GM19240 (cell line): ENCODE data around the gene NLGN4X.

Experiments
- DNase-seq: peaks from one replicate; pipeline ENCODE4 v3.0.0; 2011; ENCODE audit warnings: low spot score; ENCODE audit not compliant: insufficient read length

Gene NLGN4X

DNA sequence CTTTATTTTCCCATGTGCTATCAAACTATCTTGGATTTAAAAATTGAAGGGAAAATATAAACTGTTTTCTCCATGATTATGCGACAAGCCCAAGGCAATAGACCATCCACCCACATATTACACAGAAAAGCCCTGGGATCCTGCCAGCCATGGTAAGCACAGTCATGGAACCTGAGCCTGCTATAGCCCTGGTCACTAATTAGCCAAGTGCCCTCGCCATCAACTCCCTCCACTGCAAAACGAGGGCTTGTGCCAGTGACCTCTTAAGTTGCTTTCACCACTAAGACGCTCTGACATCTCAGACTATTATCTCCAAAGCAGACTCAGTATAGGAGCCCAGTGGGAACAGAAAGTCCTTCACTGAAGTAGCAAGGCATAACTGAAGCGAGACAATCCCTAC lies 69.2 kb downstream of the NLGN4X start:
- no peak for DNase-seq

DNA sequence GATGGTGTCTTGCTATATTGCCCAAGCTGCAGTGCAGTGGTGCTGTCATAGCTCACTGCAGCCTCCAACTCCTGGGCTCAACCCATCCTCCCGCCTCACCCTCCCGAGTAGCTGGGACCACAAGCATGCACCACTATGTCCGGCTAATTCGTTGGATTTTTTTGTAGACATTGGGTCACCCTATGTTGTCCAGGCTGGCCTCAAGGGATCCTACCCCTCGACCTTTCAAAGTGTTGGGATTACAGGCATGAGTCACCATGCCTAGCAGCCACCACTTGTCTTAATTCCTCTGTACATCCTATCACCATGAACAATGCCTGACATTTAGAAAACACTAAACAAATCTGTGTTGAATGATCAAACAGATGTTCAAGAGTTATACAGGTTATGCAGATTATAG lies 76.7 kb downstream of the NLGN4X start:
- no peak for DNase-seq

DNA sequence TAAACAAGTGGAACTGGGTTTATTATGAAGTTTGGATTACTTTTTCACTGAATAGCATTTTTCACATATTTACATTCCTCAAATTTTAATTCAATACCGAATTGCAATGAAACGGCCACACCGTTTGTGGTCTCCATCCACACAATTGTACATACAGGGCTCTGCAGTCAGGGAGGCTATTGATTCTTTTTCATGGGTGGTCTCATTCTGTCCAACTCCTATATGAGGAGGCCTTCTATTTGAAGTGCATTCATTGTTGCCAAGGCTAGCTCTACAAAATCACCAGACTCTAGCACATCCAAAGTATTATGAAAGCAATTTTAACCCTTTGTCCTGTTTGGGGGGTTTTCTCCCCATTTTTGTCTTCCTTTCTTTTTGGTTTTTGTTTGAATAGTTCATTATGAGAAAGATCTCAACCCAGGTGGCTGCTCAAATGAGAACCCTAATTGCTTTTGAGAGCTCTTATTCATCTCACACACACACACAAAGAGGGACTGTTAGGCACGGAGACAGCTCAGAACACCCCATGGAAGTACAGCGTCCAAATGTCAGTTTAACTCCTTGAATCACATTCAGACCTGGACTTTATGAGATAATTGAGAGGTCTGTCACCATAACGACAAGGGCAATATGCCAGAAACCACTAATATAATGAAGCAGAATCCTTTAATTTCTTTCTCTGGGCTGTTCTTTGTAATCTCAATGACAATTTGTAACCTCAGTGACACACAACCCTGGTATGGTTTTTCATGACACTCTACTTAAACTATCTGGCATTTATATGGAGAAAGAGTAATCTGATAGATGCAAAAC lies 79.4 kb downstream of the NLGN4X start:
- no peak for DNase-seq

DNA sequence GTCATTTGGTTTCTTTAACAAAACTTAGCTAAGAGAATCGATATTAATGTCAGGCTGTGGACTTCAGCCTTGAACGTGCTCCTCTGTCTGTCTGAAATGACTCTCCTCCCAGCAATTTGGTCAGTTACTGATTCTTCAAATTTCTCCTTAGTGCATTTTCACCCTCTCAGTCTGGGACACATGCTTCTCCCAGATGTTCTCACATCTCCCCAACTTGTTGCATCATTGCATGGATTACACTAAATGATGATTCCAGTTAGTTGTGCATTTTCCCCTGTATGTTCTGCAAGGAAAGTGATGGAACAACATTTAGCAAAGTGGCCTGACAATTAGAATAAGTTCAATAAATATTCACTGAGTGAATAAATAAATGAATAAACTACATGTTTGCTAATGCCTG lies 94.4 kb downstream of the NLGN4X start:
- DNase-seq = no peak

DNA sequence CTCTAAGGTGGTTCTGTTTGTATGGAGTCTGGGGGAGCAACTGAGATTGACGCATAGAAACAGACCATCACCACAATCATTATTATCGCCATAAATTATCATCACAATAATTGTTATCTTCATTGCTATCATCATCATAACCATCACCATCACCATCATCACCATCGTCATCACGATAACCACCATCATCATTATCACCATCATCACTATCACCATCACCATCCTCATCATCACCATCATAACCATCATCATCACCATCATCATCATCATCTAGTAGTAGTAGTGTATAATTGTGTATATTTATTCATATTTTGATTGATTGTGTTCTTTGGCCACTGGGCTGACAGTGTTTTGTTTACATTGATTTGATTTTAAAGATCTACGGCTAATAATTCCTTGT lies 95.7 kb downstream of the NLGN4X start:
- DNase-seq = no peak

DNA sequence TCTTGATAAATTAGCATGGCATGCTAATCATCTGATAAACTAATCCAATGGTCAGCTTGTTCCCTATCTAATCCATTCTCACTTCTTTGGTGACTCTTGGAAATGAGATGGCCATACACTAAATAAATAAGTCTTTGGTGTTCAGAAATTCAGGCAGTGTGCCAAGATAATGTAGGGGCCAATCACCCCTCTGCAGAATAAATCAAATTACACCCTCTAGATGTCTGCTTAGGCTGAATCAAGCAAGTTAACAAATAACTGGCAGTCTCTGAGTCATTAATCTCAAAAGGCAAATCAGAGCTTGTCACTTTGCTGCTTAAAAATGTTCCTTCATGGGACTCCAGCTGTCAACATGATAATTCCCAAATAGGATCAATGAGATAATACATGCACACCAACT lies 97.4 kb downstream of the NLGN4X start:
- no peak for DNase-seq

DNA sequence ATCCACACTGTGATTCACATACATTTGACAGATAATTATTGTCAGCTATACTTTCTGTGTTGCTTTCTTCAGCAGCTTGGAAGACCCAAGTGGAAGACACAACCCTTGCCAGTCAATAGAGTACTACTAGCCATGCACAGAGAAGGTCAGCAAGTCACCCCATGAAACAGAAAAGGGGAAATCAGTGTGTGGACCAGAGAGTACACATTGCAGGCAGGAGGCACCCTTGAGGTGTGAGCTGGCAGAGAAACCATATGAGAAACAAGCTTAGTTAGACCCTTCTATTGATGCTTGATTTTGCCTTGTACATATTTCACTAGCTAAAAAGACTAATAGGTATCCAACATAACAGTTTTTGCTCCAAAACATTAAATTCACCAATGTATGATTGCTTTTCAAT lies 99.5 kb downstream of the NLGN4X start:
- DNase-seq = no peak

DNA sequence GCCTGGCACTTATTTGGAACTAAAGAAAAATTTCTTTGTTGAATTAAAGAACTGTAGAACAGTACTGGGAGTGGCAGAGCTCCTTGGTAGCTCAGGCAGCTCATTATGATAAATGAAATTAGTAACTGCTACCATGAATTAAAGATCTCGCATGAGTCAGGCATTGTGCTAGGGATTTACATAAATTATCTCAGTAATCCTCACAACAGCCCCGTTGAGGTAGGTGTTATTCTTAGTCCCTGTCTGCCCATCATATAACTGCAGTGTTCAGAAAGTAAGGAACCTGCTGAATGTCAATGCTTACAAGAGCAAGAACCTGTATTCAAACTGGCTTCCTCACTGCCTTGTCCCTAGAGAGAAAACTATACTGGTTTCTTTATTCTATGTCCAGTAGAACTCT lies 108.3 kb downstream of the NLGN4X start:
- no peak for DNase-seq

DNA sequence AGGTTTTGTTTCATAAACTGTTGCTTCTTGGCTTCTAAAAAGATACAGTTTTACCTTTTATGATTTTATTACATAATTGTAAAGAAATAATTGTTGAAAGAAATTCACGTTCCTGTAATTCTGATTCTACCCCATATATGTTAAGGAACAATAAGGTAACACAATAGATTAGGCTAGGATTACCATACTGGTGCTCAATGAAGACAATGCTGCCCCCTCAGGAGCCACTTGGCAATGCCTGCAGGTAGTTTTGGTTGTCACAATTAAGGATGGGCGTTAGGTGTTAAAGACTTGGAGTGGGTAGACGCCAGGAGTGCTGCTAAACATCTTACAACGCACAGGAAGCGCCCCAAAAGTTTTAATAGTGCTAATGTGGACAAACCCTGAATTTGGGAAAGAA lies 133.2 kb downstream of the NLGN4X start:
- no peak for DNase-seq

DNA sequence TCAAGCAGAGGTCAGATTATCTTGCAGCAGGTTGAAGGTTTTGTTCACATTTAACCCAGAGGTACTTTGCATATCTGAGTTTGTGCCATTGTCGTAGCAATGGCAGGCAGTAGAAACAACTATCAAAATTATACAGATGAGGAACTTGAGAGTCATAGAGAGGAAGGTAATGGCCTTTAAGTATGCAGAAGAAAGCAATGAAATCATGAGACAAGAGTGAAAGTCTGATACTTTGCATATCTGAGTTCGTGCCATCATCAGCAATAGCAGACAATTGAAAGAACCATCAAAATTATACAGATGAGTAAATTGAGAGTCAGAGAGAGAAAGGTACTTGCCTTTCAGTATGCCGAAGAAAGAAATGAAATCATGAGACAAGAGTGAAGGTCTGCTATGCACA lies 154.1 kb downstream of the NLGN4X start:
- DNase-seq = no peak

DNA sequence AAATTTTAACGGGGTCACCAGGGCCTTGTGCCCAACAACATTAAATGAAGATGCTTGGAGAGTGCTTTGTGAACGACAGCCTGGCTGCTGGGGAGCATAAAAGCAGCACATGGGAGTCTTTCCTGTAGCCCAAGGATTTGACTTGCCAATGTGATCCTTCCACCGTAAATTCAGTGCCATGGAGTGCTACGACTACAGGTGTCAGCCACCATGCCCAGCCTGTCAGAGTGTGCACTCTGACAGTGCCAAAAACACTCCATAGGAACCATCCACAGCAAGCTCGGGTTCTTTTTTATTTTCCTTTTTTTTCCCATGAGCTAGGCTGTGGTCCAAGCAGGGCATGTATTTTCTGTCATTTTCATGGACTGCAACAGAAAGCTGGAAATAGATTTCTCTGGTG lies 156.9 kb downstream of the NLGN4X start:
- DNase-seq = no peak

DNA sequence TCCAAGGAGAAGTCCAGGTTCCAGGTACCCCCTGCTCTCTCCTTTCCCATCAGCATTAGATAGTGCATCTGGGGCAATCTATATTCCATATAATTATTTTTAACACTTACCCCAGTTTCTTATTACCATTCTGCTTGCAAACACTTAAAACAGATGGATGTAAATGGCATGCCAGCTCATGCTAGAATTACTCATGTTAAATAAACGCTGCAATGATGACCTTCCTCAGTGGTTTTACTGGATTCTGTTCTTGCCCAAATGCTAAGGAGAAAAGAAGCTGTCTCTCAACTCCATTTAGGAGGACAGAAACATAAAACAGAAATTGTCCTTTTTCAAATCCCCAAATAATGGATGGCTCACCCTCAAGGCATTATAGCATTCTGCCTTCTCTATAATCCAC lies 161.1 kb downstream of the NLGN4X start:
- DNase-seq = no peak

DNA sequence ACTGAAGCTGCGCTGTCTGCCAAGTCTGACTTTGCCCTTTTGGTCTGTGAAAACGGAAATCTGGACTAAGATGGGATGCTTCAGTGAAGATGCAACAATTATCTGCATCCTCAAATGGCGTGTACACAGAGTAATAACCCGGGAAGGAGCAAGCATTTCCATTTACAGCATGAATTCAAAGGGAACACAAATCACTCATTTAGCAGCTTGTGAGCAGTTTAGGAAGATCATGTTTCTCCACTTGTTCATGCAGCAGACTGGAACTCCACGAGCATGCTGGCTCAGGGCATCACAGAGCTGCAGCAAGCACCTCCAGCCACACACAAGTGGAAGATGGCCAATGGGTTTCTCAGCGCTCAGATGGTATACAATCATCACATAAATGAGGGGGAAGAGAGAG lies 175.5 kb downstream of the NLGN4X start:
- no peak for DNase-seq

DNA sequence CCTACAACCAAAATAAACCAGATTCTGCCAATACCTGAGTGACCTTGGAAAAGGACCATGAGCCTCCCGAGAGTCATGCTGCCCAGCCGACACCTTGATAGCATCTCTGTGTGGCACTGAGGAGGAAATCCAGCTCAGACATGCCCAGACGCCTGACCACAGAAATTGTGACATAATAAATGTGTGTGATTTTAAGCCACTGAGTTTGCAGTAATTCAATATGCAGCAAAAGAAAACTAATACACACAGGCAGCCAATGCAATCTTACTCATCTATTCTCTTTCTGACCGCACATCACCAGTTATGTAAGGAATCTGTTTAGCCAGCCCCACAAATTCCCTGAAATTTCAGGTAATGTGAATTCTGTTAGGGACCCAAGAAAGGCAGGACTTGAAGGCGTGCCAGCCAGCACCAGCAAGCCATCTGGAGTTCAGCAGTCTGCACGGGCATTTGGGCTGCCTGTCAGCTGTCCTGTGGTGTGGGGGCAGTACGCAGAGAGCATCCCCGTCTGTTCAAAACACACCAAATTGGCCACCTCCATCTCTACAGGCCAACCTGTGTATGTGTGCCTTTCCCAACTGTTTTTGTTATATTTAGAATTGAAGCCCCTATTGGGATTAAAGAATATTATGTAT lies 176.4 kb downstream of the NLGN4X start:
- DNase-seq = no peak

DNA sequence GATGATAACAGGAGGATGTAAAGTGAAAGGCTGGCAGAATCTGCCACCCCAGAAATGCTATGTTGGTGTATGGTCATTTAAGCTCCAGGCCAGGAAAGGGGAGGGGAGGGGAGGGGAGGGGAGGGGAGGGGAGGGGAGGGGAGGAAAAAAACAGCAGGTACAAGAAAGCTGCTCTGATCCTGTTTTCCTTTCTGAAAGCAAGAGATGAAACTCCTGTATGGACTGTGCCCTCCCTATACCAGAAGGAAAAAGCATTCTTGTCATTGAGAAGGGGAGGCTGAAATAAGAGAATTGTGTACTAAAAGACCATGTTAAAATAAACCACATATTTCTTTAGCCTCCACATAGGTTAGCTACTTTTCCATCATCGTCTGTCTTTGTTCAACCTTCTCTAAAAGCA lies 179.5 kb downstream of the NLGN4X start:
- DNase-seq = no peak

DNA sequence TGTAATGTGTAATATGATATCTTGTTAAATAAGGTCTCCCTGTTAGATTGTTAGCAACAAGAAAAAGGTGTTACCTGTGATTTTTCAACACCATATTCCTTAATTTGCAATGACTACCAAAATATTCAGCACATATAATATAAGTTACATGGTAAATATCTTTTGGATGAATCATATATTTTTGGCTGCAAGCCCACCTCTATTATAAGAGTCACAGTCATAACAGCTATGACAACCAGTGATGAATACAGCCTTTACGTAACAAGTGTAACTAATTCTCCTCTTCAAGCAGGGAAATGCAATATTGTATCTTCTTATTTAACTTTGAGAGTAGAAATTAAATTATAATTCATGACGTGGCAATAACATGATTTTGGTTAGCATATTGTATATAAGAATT lies 187.0 kb downstream of the NLGN4X start:
- no peak for DNase-seq

DNA sequence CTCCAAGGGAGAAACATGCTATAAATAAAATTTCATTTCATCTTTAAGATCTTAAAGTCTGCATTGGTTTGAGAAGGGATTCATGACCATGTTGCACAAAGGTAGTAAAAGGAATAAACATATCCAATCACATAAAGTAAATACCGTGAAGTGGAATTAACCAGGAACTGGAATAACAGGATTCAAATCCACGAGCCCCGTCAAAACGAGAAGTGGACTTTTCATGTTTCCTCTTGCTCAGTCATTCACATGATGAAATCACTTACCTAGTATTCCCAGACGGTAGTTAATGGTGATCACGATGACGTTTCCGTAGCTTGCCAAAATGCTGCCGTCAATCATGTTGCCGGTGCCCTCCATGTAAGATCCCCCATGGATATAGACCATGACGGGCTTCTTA lies 199.7 kb downstream of the NLGN4X start:
- DNase-seq = no peak

DNA sequence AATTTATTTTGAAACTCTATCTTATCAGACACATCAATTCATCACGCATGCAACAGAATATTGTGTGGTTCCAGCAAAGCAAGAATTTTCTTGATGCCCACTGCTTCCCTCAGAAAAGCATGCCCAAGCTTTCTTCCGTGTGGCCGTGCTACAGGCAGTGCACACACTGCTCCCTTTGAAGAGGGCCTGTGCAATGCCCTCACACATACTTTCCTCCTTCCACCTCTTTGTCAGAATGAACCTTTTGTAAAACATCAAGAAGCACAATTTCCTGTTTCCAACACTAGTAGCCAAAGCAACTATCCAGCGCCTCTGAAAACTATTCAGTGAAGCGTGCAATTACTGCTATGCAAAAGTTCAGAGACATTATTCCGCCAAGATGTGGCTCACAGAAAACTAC lies 201.7 kb downstream of the NLGN4X start:
- DNase-seq = no peak

DNA sequence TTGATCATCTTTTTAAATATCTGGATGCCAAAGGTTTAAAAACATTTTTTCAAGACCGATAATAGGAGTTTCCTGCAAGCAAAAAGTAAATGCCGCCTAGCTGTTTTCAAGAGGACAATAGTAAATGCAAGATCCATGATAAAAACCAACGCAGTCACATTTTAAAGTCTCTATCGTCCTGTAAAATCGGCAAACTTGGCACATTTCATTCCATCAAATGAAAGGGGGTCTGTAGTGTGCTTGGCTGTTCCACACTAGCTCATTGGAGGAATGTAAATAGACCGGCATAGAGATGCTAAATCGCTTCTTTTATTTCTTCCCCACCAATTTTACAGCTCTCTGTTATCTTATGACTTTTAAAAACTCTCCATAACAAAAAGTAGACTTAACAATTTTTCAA lies 202.2 kb downstream of the NLGN4X start:
- DNase-seq = no peak

DNA sequence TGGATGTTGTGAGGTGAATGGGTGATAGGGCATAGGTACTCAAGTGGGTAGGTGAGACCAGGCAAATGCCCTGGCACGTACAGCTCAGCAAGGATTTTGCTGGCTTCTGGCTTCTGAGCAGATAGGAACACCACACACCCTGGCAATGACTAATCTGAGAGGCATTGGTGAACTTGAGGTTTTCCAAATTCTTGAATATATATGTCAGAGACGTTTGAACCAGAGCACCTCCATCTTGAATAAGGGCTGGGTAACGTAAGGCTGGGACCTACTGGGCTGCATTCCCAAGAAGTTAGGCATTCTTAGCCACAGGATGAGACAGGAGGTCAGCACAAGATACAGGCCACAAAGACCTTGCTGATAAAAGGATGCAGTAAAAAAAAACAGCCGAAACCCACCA lies 204.5 kb downstream of the NLGN4X start:
- no peak for DNase-seq

DNA sequence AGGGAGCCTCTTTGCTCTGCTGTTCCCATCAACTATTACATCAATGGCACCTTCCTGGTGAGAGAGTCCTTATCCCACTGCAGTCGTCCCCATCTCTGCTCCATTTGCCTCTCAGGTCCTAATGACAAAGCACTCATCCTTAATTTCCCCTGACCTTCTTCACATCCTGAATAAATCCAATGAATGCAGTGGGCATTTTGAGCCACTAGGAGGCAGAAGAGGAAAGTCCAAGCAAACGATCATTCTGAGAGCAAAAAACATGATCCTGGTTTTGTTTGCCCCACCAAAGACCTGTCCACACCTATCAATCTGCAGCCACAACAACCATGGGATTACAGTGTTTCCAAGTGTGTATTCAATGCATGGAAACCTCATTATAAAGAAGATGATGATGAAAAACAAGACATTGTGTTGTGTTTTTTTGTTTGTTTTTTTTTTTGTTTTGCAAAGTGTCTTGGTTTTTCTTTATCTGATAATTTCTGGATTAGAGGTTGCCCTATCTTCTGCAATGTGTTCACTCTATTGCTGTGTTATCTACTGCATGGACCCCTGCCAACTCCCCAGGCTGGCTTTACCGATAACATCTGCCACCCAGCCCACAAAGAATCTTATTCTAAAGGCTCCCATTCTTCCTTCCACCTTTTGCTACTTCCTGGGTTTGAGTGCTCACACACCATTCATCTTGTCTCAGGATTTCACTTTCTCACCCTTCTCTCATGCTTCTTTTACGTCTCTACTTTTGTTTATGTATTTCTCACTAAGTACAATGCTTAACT lies 207.2 kb downstream of the NLGN4X start:
- DNase-seq = no peak

DNA sequence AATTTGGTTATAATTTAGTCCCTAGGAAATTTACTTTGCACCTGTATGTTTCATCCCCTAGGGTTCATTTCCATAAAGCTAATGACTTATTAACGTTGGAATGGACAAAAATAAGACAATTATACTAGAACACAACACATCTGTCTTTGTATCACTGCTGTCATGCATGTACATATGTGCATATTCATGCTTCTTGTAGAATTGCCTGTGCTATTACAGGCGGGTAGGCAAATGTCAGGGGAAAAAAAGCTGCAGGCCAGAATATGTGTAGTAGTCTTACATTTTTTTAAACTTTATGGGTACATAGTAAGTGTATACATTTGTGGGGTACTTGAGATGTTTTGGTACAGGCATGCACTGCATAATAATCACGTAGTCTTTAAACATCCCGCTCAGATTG lies 209.6 kb downstream of the NLGN4X start:
- DNase-seq = no peak

DNA sequence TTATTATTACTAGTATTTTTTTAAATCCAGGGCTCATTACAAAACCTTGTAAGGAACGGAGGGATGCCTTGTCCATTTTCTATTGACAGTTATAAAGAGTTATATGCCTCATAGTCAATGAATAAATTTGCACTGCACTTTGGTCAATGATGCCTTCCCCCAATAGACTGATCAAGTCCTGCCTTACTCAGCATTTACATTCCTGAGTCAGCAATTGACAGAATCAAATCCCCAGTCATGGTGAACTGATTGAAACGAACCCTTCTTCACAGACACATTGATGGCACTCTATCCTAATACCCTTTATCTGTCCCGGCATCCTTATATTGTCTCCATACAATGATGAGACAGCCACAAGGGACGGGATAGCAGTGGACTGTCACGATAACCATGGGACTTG lies 213.2 kb downstream of the NLGN4X start:
- no peak for DNase-seq
